HT-29 (cell line): ENCODE measurements around the gene VENTX. TPM values are rescaled to one million over a fixed set of nuclear protein-coding genes. Genes with fewer than 3 reads are reported as not detected.
A peak's percentile ranks its signal among the peaks of the same experiment; 100 is the strongest.
"Not testable (repeated sequence)": the region's sequence is repeated elsewhere in the genome, so short reads cannot be mapped to it uniquely, and the experiment has no call there.

Experiments used
- DNase-seq: peaks from one replicate; pipeline ENCODE4 v3.0.0-alpha.2; 2015; ENCODE audit warnings: low spot score
- total RNA-seq: library from RNA; depleted of rRNA; stranded (reverse); fragments of >200 nt; shearing (Covaris generic); gene quantifications from 2 replicates; pipeline ENCODE4 v1.2.3, GENCODE V29; 2014

The VENTX gene
- total RNA-seq, 1 experiment from 2014 or later: not detected

DNA sequence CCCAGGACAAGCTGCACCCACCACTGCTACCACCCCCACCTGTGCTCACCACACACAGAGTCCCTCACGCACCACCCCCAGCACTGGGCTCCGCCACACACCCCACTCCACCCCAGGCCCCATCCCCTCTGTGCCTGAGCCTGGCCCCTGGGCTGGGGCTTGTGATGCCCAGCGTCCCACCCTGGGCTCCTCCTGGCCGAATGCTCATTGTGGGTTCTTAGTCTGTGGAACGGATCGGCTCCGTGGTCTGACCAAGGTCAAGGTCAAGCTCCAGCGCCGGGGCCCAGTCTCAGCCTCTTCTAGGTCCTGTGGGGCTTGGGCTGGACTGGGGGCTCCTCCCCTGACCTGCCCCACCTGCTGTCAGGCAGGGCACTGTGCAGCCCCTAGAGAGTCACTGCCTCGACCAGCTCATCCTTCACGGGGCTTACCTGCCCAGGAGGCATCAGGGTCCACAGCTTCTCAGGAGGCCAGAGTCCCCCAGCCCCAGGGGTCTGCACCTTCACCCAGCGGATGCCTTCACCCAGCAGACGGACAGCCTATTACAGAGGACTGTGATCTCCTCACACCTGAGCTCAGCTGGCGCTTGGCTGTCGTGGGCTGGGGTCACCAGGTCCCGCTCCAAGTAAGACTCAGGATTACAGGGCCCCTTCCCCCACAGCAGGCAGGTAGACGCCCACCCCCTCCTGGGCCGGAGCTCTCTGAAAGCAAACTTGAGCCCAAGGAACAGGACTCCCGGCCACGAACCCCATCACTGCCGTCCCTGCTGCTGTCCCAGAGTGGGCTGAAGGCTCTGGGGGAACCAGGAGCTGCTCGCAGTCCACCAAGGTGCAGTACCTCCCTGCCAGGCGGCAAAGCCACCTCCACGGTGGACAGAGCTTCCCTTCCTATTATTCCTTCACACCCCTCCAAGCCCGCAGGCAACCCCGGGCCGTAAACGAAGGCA, 22.9 kb upstream of the VENTX start:
- DNase-seq: no peak

DNA sequence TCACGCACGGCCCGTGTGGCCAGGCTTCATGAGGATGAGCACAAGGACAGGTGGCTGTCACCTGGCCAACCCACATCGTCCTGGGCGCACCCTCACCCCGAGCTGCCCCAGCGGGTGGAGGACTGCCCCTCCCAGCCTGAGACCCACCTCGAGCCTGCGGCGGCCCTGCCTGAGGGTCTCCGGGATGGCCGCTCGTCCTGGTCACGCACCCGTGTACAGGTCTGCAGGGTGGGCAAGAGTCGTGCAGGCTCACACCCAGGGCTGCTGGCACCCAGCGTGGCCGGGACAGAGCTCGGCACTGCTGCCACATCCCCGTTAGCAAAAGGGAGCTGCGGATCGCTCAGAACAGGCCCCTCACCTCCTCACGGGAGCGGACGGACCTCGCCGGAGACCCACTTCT, 22.1 kb upstream of the VENTX start:
- DNase-seq: no peak

DNA sequence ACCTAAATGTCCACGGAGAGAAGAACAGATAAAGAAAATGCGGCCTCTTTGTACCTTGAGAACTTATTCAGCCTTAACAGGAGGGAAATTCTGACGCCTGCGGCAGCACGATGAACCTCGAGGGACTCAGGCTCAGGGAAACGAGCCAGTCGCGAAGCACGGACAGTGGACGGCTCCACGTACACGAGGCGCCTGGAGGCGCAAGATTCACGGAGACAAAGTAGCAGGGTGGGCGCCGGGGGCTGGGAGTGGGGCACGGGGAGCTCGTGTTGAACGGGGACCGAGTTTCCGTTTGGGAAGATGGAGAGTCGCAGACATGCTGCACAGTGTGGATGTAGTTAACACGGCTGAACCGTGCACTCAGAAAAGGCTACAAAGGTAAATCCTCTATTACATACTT, 20.9 kb upstream of the VENTX start:
- DNase-seq: no peak

DNA sequence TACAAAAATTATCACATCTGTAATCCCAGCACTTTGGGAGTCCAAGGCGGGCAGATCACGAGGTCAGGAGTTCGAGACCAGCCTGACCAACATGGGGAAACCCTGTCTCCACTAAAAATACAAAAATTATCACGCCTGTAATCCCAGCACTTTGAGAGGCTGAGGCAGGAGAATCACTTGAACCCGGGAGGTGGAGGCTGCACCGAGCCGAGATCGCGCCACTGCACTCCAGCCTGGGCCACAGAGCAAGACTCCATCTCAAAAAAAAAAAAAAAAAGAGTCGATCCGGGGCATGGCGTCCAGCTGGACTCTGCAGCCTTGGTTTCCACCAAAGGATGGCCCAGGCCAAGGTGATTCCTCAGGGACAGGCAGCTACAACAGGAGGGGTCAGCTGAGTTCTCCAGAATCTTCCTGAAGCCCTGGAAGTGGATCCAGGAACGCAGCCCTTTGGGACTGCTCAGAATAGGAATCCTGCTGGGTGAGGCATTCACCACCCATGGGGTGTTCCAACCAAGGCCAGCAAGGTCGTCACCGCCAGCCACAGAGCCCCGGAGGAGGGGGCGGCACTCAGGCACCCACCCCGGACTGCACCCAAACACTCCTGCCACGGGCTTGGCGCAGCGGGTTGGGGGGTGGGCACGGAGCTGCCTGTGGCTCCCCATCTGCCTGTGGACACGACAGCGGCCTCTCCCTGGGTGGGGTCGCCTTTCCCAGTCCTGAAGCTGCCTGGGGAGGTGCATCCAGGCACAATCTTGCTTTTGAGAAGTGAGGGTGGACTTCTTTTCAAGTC, 19.7 kb upstream of the VENTX start:
- no peak for DNase-seq

DNA sequence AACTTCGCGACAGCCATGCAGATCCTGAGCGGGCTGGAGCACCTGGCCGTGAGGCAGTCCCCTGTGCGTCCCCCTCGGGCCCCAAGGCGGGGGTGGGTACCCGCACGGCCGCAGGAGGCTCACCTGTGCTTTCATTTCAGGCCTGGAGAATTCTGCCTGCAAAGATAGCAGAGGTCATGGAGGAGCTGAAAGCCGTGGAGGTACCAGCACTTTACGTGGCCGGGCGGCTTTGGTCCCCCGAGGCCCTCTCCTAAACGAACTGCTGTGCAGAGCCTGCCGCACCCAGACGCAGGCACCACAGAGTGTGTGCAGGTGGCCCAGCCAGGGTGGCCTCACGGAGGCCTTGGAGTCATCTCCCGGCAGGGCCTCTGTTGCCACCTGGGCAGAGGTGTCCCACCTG, 18.8 kb upstream of the VENTX start:
- no peak for DNase-seq

DNA sequence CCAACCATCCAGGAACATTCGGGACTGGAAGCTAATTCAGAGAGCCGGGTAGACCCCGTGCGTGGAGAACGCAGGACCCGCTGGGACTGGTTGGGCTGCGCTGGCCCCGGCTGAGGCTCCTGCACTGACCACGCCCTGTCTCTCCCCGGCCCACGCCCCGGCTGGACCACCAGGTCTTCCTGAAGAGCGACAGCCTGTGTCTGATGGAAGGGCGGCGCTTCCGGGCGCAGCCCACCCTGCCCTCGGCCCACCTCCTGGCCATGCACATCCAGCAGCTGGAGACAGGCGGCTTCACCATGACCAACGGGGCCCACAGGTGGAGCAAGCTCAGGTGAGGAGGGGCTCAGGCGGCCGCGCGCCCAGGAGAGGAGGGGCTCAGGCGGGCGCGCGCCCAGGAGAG, 17.9 kb upstream of the VENTX start:
- no peak for DNase-seq

DNA sequence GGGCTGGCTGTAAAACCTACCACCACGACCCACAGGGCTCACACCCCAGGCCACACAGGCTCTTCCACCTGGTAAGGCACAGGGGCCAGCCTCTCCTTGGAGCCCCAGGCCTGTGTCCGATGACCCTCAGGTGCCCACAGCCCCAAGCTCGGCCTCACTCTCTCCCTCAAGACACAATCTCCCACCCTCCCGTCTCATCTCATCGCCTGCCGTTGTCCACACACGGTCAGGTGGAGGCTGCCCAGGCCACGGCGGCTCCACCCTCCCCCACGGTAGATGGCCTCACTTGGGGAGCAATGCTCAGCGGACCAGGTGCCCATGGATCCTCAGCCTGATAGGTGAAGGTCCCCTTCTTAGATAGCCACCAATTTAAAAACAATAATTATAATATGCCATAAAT, 16.3 kb upstream of the VENTX start:
- DNase-seq: no peak

DNA sequence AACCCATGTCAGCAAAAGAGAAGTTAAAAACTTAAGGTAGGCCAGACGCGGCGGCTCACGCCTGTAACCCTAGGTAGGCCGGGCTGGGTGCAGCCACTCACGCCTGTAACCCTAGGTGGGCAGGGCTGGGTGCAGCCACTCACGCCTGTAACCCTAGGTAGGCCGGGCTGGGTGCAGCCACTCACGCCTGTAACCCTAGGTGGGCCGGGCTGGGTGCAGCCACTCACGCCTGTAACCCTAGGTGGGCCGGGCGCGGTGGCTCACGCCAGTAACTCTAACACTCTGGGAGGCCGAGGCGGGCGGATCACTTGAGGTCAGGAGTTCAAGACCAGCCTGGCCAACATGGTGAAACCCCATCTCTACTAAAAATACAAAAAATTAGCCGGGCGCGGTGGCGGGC, 15.9 kb upstream of the VENTX start:
- not testable (repeated sequence) for DNase-seq

DNA sequence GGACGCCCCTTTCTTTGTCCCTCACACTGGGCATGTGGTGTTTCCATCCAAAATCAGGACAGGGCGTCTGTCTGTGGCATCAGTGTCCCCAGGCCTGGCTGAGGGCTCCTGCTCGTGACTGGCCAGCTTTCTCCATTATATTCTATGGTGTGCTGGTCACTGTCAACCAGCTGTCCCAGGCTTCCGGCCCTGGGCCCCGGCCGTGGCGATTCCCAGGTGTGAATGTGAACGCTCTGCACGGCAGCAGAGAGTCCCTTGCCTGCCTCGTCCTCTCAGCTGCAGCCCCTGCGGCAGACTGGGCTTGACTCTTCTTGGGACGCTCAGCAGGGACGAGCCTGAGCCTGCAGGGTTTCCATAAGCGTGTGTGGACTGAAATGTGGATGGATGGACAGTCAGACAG, 13.6 kb upstream of the VENTX start:
- DNase-seq: no peak

DNA sequence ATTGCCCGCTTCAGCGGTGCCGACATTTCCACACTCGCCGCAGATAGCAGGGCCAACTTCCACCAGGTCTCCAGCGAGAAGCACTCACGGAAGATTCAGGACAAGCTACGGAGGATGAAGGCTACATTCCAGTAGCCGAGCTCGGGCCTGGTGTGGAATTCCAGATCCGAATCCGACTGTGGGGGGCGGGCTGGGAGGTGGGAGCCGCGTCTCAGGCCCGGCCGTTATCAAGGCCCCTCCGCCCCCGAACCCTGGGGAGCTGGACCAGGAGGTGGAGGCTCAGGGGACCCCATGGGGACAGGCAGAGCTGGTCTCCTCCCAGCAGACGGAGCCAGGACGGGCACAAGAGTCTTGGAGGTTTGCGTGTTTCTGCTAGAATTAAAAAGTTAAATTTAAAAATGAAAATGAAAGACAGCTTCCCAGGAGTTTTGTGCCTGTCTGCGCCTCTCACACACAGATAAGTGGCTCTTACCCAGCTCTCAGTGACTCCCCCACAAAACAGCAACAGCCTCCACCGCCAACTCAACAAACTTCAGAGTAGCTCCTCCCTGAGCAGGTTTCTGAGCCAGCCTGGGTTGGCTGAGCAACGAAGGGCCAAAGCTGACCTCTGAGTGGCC, 12.8 kb upstream of the VENTX start:
- no peak for DNase-seq

DNA sequence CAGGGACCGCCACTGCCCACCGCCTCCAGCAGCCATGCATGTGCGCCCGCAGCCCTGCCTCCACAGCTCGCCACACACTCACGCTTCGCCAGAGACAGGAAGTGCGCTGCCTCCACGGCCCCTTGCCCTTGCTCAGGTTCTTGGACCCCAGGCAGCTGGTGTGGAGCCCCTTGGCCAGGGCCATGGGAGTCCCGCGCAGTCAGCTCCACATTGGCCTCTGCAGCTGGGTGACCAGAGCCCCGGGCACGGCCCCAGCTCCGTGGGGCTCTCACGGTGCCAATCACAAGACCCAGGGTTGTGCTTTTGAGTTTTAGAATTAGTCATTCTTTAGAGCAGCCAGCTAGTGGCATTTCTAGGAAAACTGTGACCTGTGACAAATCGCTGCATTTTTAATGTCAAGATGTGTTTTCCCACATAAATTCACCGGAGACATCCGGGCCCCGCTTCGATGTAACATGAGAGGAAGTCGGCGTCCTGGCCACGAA, 11.9 kb upstream of the VENTX start:
- DNase-seq: no peak

DNA sequence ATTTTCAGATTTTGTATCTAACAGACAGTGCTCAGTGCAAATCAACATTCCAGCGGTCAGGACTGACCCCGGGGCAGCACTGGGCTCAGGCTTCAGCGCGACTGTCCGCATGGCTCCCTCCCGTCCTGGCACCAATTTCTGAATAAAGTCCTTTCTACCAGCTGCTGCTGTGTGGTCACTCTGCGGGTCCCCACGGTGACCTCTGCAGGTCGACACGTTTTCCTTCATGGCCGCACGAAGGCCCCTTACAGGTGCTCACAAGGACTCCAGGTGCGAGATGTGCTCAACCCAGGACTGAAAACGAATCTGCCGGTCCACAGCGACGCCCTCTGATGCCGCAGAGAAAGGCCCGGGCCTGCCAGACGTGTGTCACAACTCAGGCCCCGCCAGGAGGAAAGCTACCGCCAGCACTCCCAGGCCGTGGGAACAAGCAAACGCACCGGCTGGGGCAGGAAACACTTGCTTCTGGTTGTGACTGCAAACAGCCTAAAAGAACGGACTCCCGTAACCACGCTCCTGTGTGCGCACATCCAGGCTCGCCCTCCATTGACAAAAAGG, 11.3 kb upstream of the VENTX start:
- peak; percentile 24 for DNase-seq

DNA sequence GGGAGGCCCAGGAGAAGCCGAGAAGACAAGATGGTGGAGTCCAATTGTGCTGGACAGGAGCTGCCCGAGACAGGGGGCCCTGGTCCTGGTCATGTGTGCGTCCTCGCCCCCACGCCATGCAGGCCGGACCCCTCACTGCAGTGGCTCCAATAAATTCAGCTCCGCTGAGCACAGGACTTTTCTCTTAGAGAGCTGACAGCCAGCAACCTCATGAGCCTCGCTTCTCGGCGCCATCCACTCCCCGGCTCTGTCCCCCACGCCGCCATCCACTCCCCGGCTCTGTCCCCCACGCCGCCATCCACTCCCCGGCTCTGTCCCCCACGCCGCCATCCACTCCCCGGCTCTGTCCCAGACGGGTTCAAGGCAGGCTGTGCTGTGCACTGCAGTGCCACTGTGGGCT, 10.4 kb upstream of the VENTX start:
- no peak for DNase-seq

DNA sequence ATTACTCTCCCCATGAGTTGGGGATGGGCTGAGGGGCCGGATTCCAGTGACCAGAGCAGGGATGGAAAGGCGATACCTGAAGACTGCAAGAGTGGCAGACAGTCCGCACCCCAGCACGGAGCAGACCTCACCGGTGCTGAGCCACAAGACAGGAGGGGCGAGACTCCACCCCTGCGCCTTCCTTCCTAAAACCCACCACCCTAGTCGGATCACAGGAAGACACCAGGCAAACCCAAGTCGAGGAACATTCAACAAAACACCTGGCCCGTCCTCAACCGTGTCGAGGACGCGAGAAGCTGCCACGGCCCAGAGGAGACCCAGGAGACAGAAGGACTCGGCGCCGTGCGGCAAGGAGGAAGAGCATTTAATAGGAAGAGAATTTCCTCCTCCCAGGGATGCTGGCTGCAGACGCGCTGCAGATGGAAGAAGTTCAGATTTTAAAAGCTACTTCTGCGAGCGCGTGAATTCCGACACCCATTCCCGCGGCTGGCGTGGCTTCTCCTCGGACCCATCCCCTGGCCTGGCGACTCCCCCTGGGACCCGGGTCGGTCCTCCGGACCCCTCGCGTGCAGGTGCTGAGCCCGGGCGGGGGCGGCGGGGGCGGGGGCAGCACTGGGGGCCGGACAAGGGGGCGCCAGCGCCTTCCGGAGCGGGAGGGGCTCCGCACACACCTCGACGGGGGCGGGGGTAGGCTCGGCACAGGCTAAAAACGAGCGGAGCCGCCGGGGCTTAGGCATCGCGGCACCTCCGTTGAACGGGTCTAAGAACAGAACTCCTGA, 8.2 kb upstream of the VENTX start:
- DNase-seq: no peak

DNA sequence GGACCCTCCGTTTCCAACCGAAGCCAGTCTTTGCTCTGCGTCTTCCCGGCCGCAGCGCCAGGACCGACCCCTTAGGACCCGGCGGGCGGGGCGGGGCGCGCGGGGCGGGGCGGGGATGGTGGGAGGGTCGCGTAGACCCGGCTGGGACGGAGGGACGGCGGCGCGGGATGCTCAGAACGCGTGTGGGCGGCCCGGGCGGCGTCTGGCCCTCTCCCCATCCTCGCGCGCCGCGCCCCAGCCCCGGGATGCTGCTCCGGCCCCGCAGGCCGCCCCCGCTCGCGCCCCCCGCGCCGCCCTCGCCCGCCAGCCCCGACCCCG, 7.7 kb upstream of the VENTX start, which contains the start of gene UTF1:
UTF1 (plus strand) TSS at position 174 of the 318 bp plus-strand sequence; CDS start at position 246, 72 bp downstream.
- DNase-seq: no peak

DNA sequence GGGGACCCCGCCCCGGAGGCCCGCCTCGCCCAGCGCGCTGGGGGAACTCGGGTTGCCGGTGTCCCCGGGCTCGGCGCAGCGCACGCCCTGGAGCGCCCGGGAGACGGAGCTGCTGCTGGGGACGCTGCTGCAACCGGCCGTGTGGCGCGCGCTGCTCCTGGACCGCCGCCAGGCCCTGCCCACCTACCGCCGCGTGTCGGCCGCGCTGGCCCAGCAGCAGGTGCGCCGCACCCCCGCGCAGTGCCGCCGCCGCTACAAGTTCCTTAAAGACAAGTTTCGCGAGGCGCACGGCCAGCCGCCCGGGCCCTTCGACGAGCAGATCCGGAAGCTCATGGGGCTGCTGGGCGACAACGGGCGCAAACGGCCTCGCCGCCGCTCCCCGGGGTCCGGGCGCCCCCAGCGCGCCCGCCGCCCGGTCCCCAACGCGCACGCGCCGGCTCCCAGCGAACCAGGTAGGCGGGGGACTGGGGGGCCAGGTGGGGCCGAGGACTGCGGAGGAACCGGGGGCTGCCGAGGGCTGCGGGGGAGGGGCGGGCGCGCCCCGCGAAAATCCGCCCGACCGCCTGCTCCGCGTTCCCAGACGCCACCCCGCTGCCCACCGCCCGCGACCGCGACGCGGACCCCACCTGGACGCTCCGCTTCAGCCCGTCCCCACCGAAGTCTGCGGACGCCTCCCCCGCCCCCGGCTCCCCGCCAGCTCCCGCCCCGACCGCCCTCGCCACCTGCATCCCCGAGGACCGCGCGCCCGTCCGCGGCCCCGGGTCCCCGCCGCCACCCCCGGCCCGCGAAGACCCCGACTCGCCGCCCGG, 7.1 kb upstream of the VENTX start:
- DNase-seq: no peak

DNA sequence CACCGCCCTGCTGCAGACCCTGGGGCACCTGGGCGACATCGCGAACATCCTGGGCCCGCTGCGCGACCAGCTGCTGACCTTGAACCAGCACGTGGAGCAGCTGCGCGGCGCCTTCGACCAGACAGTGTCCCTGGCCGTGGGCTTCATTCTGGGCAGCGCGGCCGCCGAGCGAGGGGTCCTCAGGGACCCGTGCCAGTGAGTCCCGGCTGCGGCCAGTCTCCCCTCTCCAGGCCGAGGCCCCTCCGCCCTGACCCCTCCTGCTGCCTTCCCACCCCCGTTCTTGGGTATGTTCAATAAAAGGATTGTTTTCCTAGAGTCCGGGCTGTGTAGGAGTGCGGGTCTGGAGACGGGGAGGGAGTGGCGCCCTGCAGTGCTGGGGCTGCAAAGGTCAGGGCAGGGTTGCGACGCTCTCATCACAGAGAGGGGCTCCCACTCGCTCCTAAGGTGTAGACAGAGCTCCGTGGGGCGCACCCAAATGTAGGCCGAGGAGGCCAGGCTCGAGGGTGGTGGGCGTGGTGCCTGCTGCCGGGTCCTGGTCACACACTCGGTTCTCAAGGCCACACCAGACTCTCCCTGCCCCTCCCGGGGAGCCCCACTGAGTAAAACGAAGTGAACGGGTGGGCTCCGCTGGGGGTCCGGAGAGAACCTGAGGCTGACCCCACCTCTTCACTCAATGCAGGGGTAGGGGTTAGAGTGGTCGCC, 6.3 kb upstream of the VENTX start:
- no peak for DNase-seq

DNA sequence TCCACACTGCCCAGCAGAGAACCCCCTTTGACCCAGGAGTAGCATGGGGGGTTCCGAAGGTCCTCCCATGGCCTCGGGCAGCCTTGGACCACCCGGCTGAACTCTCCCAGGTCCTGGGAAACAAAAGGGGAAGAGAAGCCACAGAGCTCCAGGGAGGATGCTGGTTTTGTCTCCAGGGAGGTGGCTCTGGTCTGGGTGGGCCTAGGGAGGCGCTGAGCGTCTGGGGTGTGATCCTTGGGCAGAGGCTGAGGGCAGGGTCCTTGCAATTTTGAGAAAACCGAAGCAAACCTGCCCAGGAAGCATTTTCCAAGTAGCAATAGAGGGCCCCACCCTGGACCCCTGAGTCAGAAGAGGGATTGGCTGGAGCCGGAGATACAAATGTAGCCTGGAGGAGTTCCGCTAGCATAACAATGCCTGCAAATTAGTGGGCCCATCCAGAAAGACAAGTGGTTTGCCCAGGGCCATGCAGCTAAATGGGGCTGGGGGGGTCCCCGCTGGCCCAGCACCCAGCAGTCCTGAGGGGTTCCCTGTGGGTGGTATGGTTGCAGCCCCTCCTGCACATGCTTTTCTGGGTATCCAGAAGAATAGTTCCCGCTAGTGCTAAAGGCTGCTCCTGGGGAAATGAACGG, 5.6 kb upstream of the VENTX start:
- no peak for DNase-seq

DNA sequence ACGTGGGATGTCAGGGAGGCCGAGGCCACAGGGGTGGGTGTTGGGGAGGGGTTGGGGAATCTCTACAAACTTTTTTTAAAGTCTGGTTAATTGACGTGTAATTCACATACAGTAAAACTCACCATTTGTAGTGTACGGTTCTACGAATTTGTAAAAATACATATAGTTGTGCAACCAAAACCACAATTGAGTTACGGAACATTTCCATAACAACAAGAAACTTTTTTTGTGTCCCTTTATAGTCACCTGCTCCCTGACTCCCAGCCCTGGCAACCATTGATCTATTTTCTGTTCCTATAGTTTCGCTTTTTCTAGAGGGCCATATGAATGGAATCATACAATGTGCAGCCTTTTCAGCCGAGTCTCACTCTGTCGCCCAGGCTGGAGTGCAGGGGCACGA, 2.9 kb upstream of the VENTX start:
- not testable (repeated sequence) for DNase-seq
